ENCODE results near the gene MED26.

Gene MED26

GRCh38 chr19:16628984-16629691 lies 1.1 kb upstream of the MED26 start:
- Histone ChIP-seq H3K27ac (replicated peaks; ENCODE audit: low read length) (no peak overlapping the region), H3K36me3 (replicated peaks in 1 of 2; ENCODE audit: control insufficient read depth in 2 of 2, insufficient read depth in 2 of 2, low read length in 2 of 2) (peaks cover 14 to 52% of the 10 kb centered on the region in 2 donors), H2BK15ac (ENCODE audit: low read length) (no peak overlapping the region), H3K23ac (ENCODE audit: low read depth, low read length, poor library complexity) (no peak overlapping the region), H3K4me2 (ENCODE audit: insufficient read depth, low read length, poor library complexity, severe bottlenecking) (peak overlapping the region; percentile 71), H3K79me1 (ENCODE audit: low read depth, low read length) (peaks cover 6% of the 10 kb centered on the region), H3K4me1 (ENCODE audit: control insufficient read depth in 2 of 2, insufficient read depth in 1 of 2, low read depth in 1 of 2, low read length in 2 of 2) (peaks cover 0 to 12% of the 10 kb centered on the region in 2 donors), H3K4me3 (ENCODE audit: low read length in 2 of 2) (peak overlapping the region; percentile 94 to 96), H2AFZ (ENCODE audit: low read length) (peak overlapping the region; percentile 96), H3K9ac (ENCODE audit: low read depth, low read length, poor library complexity) (peak overlapping the region; percentile 96), H3K27me3 (ENCODE audit: control insufficient read depth in 3 of 3, insufficient read depth in 3 of 3, low read depth in 1 of 3, low read length in 3 of 3) (no peaks in the 10 kb centered on the region), H4K8ac (ENCODE audit: low read depth, low read length) (no peak overlapping the region), H3K4ac (ENCODE audit: low read length) (no peak overlapping the region), H4K91ac (ENCODE audit: low read depth, low read length, poor library complexity) (no peak overlapping the region), H2BK120ac (ENCODE audit: low read depth, low read length) (no peak overlapping the region), H3K14ac (ENCODE audit: low read length) (no peak overlapping the region), H2AK5ac (ENCODE audit: low read depth, low read length) (no peak overlapping the region), H3K18ac (ENCODE audit: low read length) (no peak overlapping the region), H2BK12ac (ENCODE audit: low read length) (no peak overlapping the region), H2BK5ac (ENCODE audit: low read length) (no peak overlapping the region), H3K9me3 (replicated peaks in 1 of 2; ENCODE audit: control insufficient read depth in 2 of 2, insufficient read depth in 1 of 2, low read depth in 1 of 2, low read length in 2 of 2) (no peaks in the 10 kb centered on the region)
- no CpG with 5 or more reads among the region's 23 CpGs for WGBS, 2 donors (ENCODE audit: extremely low coverage in 2 of 2, insufficient read length in 2 of 2, insufficient replicate concordance in 1 of 2)
- no peak for DNase-seq (ENCODE audit: low spot score)

DNA sequence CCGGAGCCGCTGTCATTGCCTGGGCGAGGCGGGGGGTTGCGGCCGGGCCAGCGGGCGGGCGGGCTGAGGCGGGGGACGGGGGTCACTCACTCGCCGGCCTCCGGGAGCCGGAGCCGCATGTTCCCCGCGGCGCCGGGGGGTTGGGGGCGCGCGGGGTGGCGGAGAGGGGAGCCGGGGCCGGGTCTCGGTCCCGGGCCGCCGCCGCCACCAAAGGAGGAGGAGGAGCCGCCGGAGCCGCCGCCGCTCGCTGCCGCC lies 149 bp downstream of the MED26 start:
- no CpG with 5 or more reads among the region's 38 CpGs for WGBS, 2 donors (ENCODE audit: extremely low coverage in 2 of 2, insufficient read length in 2 of 2, insufficient replicate concordance in 1 of 2)
- no peak overlapping the region for H3K14ac ChIP-seq (ENCODE audit: low read length)
- no peak for DNase-seq (ENCODE audit: low spot score)
- no peak overlapping the region for H2AK5ac ChIP-seq (ENCODE audit: low read depth, low read length)
- H3K27ac ChIP-seq (replicated peaks; ENCODE audit: low read length) = no peak overlapping the region
- H2AFZ ChIP-seq (ENCODE audit: low read length) = peak overlapping the region; percentile 84
- H3K9ac ChIP-seq (ENCODE audit: low read depth, low read length, poor library complexity) = peak overlapping the region; percentile 97
- H3K27me3 ChIP-seq (ENCODE audit: control insufficient read depth in 3 of 3, insufficient read depth in 3 of 3, low read depth in 1 of 3, low read length in 3 of 3) = no peaks in the 10 kb centered on the region
- H3K79me1 ChIP-seq (ENCODE audit: low read depth, low read length) = peaks cover 4% of the 10 kb centered on the region
- H2BK12ac ChIP-seq (ENCODE audit: low read length) = no peak overlapping the region
- H3K4ac ChIP-seq (ENCODE audit: low read length) = no peak overlapping the region
- peak overlapping the region; percentile 90 to 96 for H3K4me3 ChIP-seq (ENCODE audit: low read length in 2 of 2)
- peaks cover 0 to 12% of the 10 kb centered on the region in 2 donors for H3K4me1 ChIP-seq (ENCODE audit: control insufficient read depth in 2 of 2, insufficient read depth in 1 of 2, low read depth in 1 of 2, low read length in 2 of 2)
- H3K9me3 ChIP-seq (replicated peaks in 1 of 2; ENCODE audit: control insufficient read depth in 2 of 2, insufficient read depth in 1 of 2, low read depth in 1 of 2, low read length in 2 of 2) = no peaks in the 10 kb centered on the region
- peak overlapping the region; percentile 84 for H3K4me2 ChIP-seq (ENCODE audit: insufficient read depth, low read length, poor library complexity, severe bottlenecking)
- H2BK5ac ChIP-seq (ENCODE audit: low read length) = peak overlapping the region; percentile 26
- peaks cover 10 to 51% of the 10 kb centered on the region in 2 donors for H3K36me3 ChIP-seq (replicated peaks in 1 of 2; ENCODE audit: control insufficient read depth in 2 of 2, insufficient read depth in 2 of 2, low read length in 2 of 2)
- no peak overlapping the region for H2BK120ac ChIP-seq (ENCODE audit: low read depth, low read length)
- no peak overlapping the region for H4K91ac ChIP-seq (ENCODE audit: low read depth, low read length, poor library complexity)
- H3K18ac ChIP-seq (ENCODE audit: low read length) = peak overlapping the region; percentile 86
- H3K23ac ChIP-seq (ENCODE audit: low read depth, low read length, poor library complexity) = peak overlapping the region; percentile 83
- H4K8ac ChIP-seq (ENCODE audit: low read depth, low read length) = no peak overlapping the region
- H2BK15ac ChIP-seq (ENCODE audit: low read length) = no peak overlapping the region

DNA sequence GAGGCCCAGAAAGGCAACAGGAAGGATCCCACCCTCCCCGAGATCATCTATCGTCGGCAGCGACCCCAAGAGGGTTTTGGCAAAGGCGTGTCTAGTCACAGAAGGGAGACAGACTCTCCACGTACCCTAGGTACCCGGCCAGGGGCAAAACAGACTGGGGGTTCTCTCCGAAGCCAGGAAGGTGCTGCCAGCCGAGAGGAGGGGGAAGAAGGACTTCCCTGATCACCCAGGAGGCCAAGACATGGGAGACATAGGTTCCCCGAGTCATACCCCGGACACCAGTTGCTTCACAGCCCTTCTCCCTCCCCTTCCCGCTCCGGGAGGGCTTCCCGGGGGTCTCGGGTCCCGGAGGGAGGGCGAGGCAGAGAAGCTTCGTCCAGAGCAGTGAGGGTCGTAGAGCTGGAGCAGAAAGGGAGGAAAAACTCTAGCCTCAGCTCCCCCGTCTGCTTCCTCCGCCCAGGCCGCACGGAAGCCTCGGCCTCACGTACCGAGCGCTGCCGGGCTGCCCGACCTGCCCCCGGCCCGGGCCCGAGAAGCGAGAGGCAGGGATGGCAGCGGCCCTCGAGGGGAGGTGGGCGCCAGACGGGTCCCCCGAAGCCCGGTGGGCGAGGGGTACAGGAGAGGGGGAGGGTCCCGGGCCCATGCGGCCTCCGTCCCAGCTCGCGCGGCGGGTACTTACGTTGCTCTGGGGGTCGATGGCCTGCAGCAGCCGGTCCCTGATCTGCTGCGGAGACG lies 644 bp downstream of the MED26 start:
- Histone ChIP-seq H2BK5ac (ENCODE audit: low read length) (peak overlapping the region; percentile 26), H3K9me3 (replicated peaks in 1 of 2; ENCODE audit: control insufficient read depth in 2 of 2, insufficient read depth in 1 of 2, low read depth in 1 of 2, low read length in 2 of 2) (no peaks in the 10 kb centered on the region), H4K8ac (ENCODE audit: low read depth, low read length) (no peak overlapping the region), H2BK15ac (ENCODE audit: low read length) (no peak overlapping the region), H4K91ac (ENCODE audit: low read depth, low read length, poor library complexity) (no peak overlapping the region), H3K36me3 (replicated peaks in 1 of 2; ENCODE audit: control insufficient read depth in 2 of 2, insufficient read depth in 2 of 2, low read length in 2 of 2) (peaks cover 7 to 46% of the 10 kb centered on the region in 2 donors), H2BK120ac (ENCODE audit: low read depth, low read length) (no peak overlapping the region), H3K27me3 (ENCODE audit: control insufficient read depth in 3 of 3, insufficient read depth in 3 of 3, low read depth in 1 of 3, low read length in 3 of 3) (no peaks in the 10 kb centered on the region), H3K9ac (ENCODE audit: low read depth, low read length, poor library complexity) (peak overlapping the region; percentile 97), H2AK5ac (ENCODE audit: low read depth, low read length) (peak overlapping the region; percentile 92), H3K79me1 (ENCODE audit: low read depth, low read length) (peaks cover 9% of the 10 kb centered on the region), H3K4me1 (ENCODE audit: control insufficient read depth in 2 of 2, insufficient read depth in 1 of 2, low read depth in 1 of 2, low read length in 2 of 2) (peaks cover 0 to 12% of the 10 kb centered on the region in 2 donors), H2AFZ (ENCODE audit: low read length) (peak overlapping the region; percentile 84), H2BK12ac (ENCODE audit: low read length) (no peak overlapping the region), H3K27ac (replicated peaks; ENCODE audit: low read length) (no peak overlapping the region), H3K4ac (ENCODE audit: low read length) (no peak overlapping the region), H3K14ac (ENCODE audit: low read length) (no peak overlapping the region), H3K4me2 (ENCODE audit: insufficient read depth, low read length, poor library complexity, severe bottlenecking) (peak overlapping the region; percentile 84), H3K23ac (ENCODE audit: low read depth, low read length, poor library complexity) (no peak overlapping the region), H3K18ac (ENCODE audit: low read length) (peak overlapping the region; percentile 86), H3K4me3 (ENCODE audit: low read length in 2 of 2) (peak overlapping the region; percentile 90 to 96)
- no CpG with 5 or more reads among the region's 52 CpGs for WGBS, 2 donors (ENCODE audit: extremely low coverage in 2 of 2, insufficient read length in 2 of 2, insufficient replicate concordance in 1 of 2)
- DNase-seq (ENCODE audit: low spot score) = peak; percentile 17

GRCh38 chr19:16626796-16627192 lies 1.2 kb downstream of the MED26 start:
- Histone ChIP-seq H3K4me3 (ENCODE audit: low read length in 2 of 2) (peak overlapping the region; percentile 90 to 96), H3K23ac (ENCODE audit: low read depth, low read length, poor library complexity) (no peak overlapping the region), H2AFZ (ENCODE audit: low read length) (peak overlapping the region; percentile 14), H3K36me3 (replicated peaks in 1 of 2; ENCODE audit: control insufficient read depth in 2 of 2, insufficient read depth in 2 of 2, low read length in 2 of 2) (peaks cover 7 to 41% of the 10 kb centered on the region in 2 donors), H2AK5ac (ENCODE audit: low read depth, low read length) (no peak overlapping the region), H3K9ac (ENCODE audit: low read depth, low read length, poor library complexity) (no peak overlapping the region), H3K27ac (replicated peaks; ENCODE audit: low read length) (no peak overlapping the region), H3K18ac (ENCODE audit: low read length) (no peak overlapping the region), H2BK15ac (ENCODE audit: low read length) (no peak overlapping the region), H2BK5ac (ENCODE audit: low read length) (no peak overlapping the region), H3K4me1 (ENCODE audit: control insufficient read depth in 2 of 2, insufficient read depth in 1 of 2, low read depth in 1 of 2, low read length in 2 of 2) (peaks cover 0 to 12% of the 10 kb centered on the region in 2 donors), H4K8ac (ENCODE audit: low read depth, low read length) (no peak overlapping the region), H3K4ac (ENCODE audit: low read length) (no peak overlapping the region), H3K27me3 (ENCODE audit: control insufficient read depth in 3 of 3, insufficient read depth in 3 of 3, low read depth in 1 of 3, low read length in 3 of 3) (no peaks in the 10 kb centered on the region), H3K14ac (ENCODE audit: low read length) (no peak overlapping the region), H2BK120ac (ENCODE audit: low read depth, low read length) (no peak overlapping the region), H2BK12ac (ENCODE audit: low read length) (no peak overlapping the region), H3K79me1 (ENCODE audit: low read depth, low read length) (peaks cover 10% of the 10 kb centered on the region), H3K4me2 (ENCODE audit: insufficient read depth, low read length, poor library complexity, severe bottlenecking) (peak overlapping the region; percentile 84), H3K9me3 (replicated peaks in 1 of 2; ENCODE audit: control insufficient read depth in 2 of 2, insufficient read depth in 1 of 2, low read depth in 1 of 2, low read length in 2 of 2) (no peaks in the 10 kb centered on the region), H4K91ac (ENCODE audit: low read depth, low read length, poor library complexity) (no peak overlapping the region)
- WGBS, 2 donors (ENCODE audit: extremely low coverage in 2 of 2, insufficient read length in 2 of 2, insufficient replicate concordance in 1 of 2) = no CpG with 5 or more reads among the region's 12 CpGs
- DNase-seq (ENCODE audit: low spot score) = no peak

Measured in neuronal stem cell (in vitro differentiated cells).